WTC11 (cell line): ENCODE measurements around the gene SERP1. TPM values are rescaled to one million over a fixed set of nuclear protein-coding genes. Genes with fewer than 3 reads are reported as not detected.
A peak's percentile ranks its signal among the peaks of the same experiment; 100 is the strongest.

Experiments used
- ATAC-seq: fragments of 200-7000 bp; cut with Tn5 transposase; 2 replicates; pipeline ENCODE4 v1.10.0; 2021; ENCODE audit warnings: mild to moderate bottlenecking, moderate library complexity
- CTCF ChIA-PET: fragments of 300-600 bp; sonication (Branson Sonifier 250); formaldehyde crosslinking; loops from one replicate; lab custom pipeline; 2021; ENCODE audit warnings: antibody characterized with exemption; lab: Charles Lee
- POLR2A ChIA-PET: fragments of 350-600 bp; sonication (Branson Sonifier 250); formaldehyde crosslinking; loops from one replicate; lab custom pipeline; 2021; ENCODE audit warnings: antibody characterized with exemption; lab: Charles Lee
- DNase-seq: peaks from one replicate; pipeline ENCODE4 v3.0.0; 2021; ENCODE audit warnings: low spot score
- H3K27ac Mint-ChIP-seq: 2 replicates; pipeline ENCODE4 v1.8.0; 2021; ENCODE audit warnings: mixed read lengths
- H3K27me3 Mint-ChIP-seq: 2 replicates; pipeline ENCODE4 v1.8.0; 2021; ENCODE audit warnings: low read depth, mild to moderate bottlenecking, moderate library complexity, mixed read lengths
- H3K36me3 Mint-ChIP-seq: 2 replicates; pipeline ENCODE4 v1.8.0; 2021; ENCODE audit warnings: mixed read lengths
- H3K4me1 Mint-ChIP-seq: 2 replicates; pipeline ENCODE4 v1.8.0; 2022; ENCODE audit warnings: mixed read lengths
- H3K4me3 Mint-ChIP-seq: 2 replicates; pipeline ENCODE4 v1.8.0; 2021; ENCODE audit warnings: mild to moderate bottlenecking, moderate library complexity, mixed read lengths
- H3K9me3 Mint-ChIP-seq: 2 replicates; pipeline ENCODE4 v1.8.0; 2021; ENCODE audit warnings: mixed read lengths
- ARID4B ChIP-seq: sonication (generic); formaldehyde crosslinking; IDR thresholded peaks from 2 replicates; pipeline ENCODE4 v1.8.0; 2023; ENCODE audit warnings: missing genetic modification reagents, mild to moderate bottlenecking, borderline replicate concordance
- CREB1 ChIP-seq: sonication (generic); formaldehyde crosslinking; IDR thresholded peaks from 2 replicates; pipeline ENCODE4 v1.8.0; 2023; ENCODE audit warnings: mild to moderate bottlenecking, missing genetic modification reagents
- E2F4 ChIP-seq: sonication (generic); formaldehyde crosslinking; IDR thresholded peaks from 2 replicates; pipeline ENCODE4 v1.8.1; 2022; ENCODE audit warnings: low read depth, mild to moderate bottlenecking, moderate library complexity, missing genetic modification reagents, borderline replicate concordance
- ERG ChIP-seq: fragments of 250-450 bp; sonication (Bioruptor Pico); IDR thresholded peaks from 2 replicates; pipeline ENCODE4 v1.8.0; 2021; ENCODE audit warnings: mild to moderate bottlenecking
- HMGXB4 ChIP-seq: sonication (generic); formaldehyde crosslinking; IDR thresholded peaks from 2 replicates; pipeline ENCODE4 v1.8.1; 2023; ENCODE audit warnings: mild to moderate bottlenecking, moderate library complexity, missing genetic modification reagents
- JUN ChIP-seq: sonication (generic); formaldehyde crosslinking; IDR thresholded peaks from 2 replicates; pipeline ENCODE4 v1.8.0; 2023; ENCODE audit warnings: mild to moderate bottlenecking, missing genetic modification reagents
- MYBL2 ChIP-seq: sonication (generic); formaldehyde crosslinking; IDR thresholded peaks from 2 replicates; pipeline ENCODE4 v1.8.1; 2023; ENCODE audit warnings: mild to moderate bottlenecking, moderate library complexity, missing genetic modification reagents
- OVOL2 ChIP-seq: fragments of 250-450 bp; sonication (Bioruptor Pico); IDR thresholded peaks from 2 replicates; pipeline ENCODE4 v1.9.0; 2021; ENCODE audit warnings: mild to moderate bottlenecking, borderline replicate concordance
- RORB ChIP-seq: fragments of 250-450 bp; sonication (Bioruptor Pico); IDR thresholded peaks from 2 replicates; pipeline ENCODE4 v1.9.0; 2021; ENCODE audit warnings: mild to moderate bottlenecking
- TEAD1 ChIP-seq: sonication (generic); formaldehyde crosslinking; IDR thresholded peaks from 2 replicates; pipeline ENCODE4 v1.8.0; 2022; ENCODE audit warnings: mild to moderate bottlenecking, missing genetic modification reagents
- USF2 ChIP-seq: sonication (generic); formaldehyde crosslinking; IDR thresholded peaks from 2 replicates; pipeline ENCODE4 v1.8.1; 2023; ENCODE audit warnings: mild to moderate bottlenecking, missing genetic modification reagents, moderate library complexity
- ZNF121 ChIP-seq: sonication (generic); formaldehyde crosslinking; IDR thresholded peaks from 2 replicates; pipeline ENCODE4 v1.8.0; 2023; ENCODE audit warnings: missing genetic modification reagents
- ZSCAN18 ChIP-seq: fragments of 250-450 bp; sonication (Bioruptor Pico); IDR thresholded peaks from 2 replicates; pipeline ENCODE4 v2.1.2; 2022; ENCODE audit warnings: mild to moderate bottlenecking, moderate library complexity
- total RNA-seq: library from RNA; stranded (reverse); gene quantifications from 3 replicates; pipeline ENCODE4 v1.2.3, GENCODE V29; 2021

Gene SERP1
- total RNA-seq, 1 experiment from 2014 or later, result 98.3 TPM

GRCh38 chr3:150577855-150578254 is 31.6 kb upstream of the SERP1 start:
- TF ChIP-seq ZSCAN18 (CRISPR knock-in tag), result no peak
- no peak for TF ChIP-seq E2F4 (CRISPR knock-in tag)
- TF ChIP-seq HMGXB4, result no peak
- no peak for TF ChIP-seq TEAD1 (CRISPR knock-in tag)
- no peak for TF ChIP-seq RORB
- TF ChIP-seq CREB1, result no peak
- no peak for TF ChIP-seq ZNF121 (CRISPR knock-in tag)
- peaks cover 51% of the 10 kb centered on the region for H3K36me3 Mint-ChIP-seq
- ChIA-PET CTCF (no interaction called here), POLR2A (interaction anchor here (0.7 kb wide), 1 partner anchor 36 kb away, joined by 3 read pairs; no protein-coding TSS in a partner anchor)
- no peaks in the 10 kb centered on the region for H3K9me3 Mint-ChIP-seq
- ATAC-seq (no peak), DNase-seq (no peak)
- H3K4me3 Mint-ChIP-seq, result no peak overlapping the region
- H3K4me1 Mint-ChIP-seq, result no peaks in the 10 kb centered on the region
- H3K27ac Mint-ChIP-seq, result no peak overlapping the region
- no peaks in the 10 kb centered on the region for H3K27me3 Mint-ChIP-seq

GRCh38 chr3:150567328-150567727 is 21.0 kb upstream of the SERP1 start:
- Mint-ChIP-seq H3K27ac (no peak overlapping the region), H3K4me1 (no peaks in the 10 kb centered on the region), H3K27me3 (no peaks in the 10 kb centered on the region), H3K4me3 (no peak overlapping the region), H3K9me3 (no peaks in the 10 kb centered on the region), H3K36me3 (peaks cover 54% of the 10 kb centered on the region)
- ATAC-seq (0 out of 2 replicates have a peak, but pooled peaks have one; percentile 26), DNase-seq (no peak)
- ChIA-PET CTCF (interaction anchor here (0.6 kb wide), 1 partner anchor 8 kb away, joined by 3 read pairs; no protein-coding TSS in a partner anchor), POLR2A (no interaction called here)
- TF ChIP-seq ERG (CRISPR knock-in tag) (no peak), JUN (no peak), OVOL2 (CRISPR knock-in tag) (no peak), USF2 (CRISPR knock-in tag) (no peak), ARID4B (no peak), MYBL2 (CRISPR knock-in tag) (no peak)
